ENCODE results near the gene ADGRG1. TPM values are rescaled to one million over a fixed set of nuclear protein-coding genes. Genes with fewer than 3 reads are reported as not detected.

The ADGRG1 gene
- total and polyA plus RNA-seq, 2 donors (not counting 1 experiment from before 2014, with no cell fraction given), result 1.6 to 1.8 TPM

DNA sequence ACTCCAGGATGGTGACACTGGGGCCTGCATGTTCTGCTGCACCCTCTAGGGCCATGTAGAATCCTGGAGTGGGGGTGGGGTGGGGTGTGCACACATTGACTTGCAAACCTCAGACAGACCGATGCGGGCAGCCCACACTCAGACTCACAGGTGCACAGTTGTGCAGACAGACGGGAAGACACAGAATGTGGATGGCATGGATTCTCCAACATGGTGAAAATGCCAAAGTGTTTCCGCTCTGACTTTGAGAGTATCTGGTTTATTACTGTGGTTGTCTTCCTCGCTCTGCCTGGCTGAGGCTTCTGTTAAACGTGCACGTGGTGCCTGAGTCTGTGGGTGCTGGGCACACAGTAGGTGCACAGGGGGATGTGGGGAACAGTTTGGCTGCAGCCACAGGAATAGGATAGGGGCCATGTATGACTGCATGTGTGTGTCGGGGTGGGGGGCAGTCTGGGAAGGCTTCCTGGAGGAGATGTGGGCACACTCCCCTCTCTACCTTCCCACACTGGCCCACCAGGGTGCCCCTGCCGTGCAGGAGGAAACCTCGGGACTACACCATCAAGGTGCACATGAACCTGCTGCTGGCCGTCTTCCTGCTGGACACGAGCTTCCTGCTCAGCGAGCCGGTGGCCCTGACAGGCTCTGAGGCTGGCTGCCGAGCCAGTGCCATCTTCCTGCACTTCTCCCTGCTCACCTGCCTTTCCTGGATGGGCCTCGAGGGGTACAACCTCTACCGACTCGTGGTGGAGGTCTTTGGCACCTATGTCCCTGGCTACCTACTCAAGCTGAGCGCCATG lies 30.6 kb downstream of the ADGRG1 start:
- DNase-seq (ENCODE audit: low read depth in 2 of 2), result no peak
- no peak overlapping the region for H3K4me3 ChIP-seq (replicated peaks in 1 of 4; ENCODE audit: control extremely low read depth in 1 of 4, insufficient read depth in 1 of 4, low read depth in 3 of 4, low read length in 4 of 4)
- no peak overlapping the region for H3K4me2 ChIP-seq (ENCODE audit: extremely low read depth, insufficient read depth, low read length)
- H3K9me3 ChIP-seq (ENCODE audit: control insufficient read depth, insufficient read depth, low read depth, low read length), result no peaks in the 10 kb centered on the region
- no peak overlapping the region for H2AFZ ChIP-seq (ENCODE audit: low read length)
- H3K36me3 ChIP-seq (ENCODE audit: control insufficient read depth, insufficient read depth, low read length), result no peaks in the 10 kb centered on the region
- H3K27ac ChIP-seq (ENCODE audit: insufficient read depth, low read length), result no peak overlapping the region
- no peak overlapping the region for H3K9ac ChIP-seq (ENCODE audit: insufficient read depth, low read length)
- no peaks in the 10 kb centered on the region for H3K4me1 ChIP-seq (ENCODE audit: control insufficient read depth, extremely low read depth, insufficient read depth, low read length)
- no peaks in the 10 kb centered on the region for H3K79me2 ChIP-seq (ENCODE audit: control insufficient read depth, insufficient read depth, low read length)
- TF ChIP-seq EZH2 (IDR thresholded peaks at IDR 0.05; ENCODE audit: low read length, missing control alignments), result no peak
- TF ChIP-seq CTCF (conservative IDR thresholded peaks at IDR 0.05 in 1 of 2, IDR thresholded peaks at IDR 0.05 in 1 of 2; ENCODE audit: low read depth in 1 of 2, low read length in 2 of 2), result no peak
- H3K27me3 ChIP-seq (ENCODE audit: control insufficient read depth, insufficient read depth, low read length), result no peaks in the 10 kb centered on the region
- no peaks in the 10 kb centered on the region for H4K20me1 ChIP-seq (ENCODE audit: control insufficient read depth, extremely low read depth, insufficient read depth, low read length)

- Histone ChIP-seq H3K9me3 (ENCODE audit: control insufficient read depth, insufficient read depth, low read depth, low read length) (no peaks in the 10 kb centered on the region), H2AFZ (ENCODE audit: low read length) (no peak overlapping the region), H3K79me2 (ENCODE audit: control insufficient read depth, insufficient read depth, low read length) (no peaks in the 10 kb centered on the region), H3K9ac (ENCODE audit: insufficient read depth, low read length) (no peak overlapping the region), H3K4me3 (replicated peaks in 1 of 4; ENCODE audit: control extremely low read depth in 1 of 4, insufficient read depth in 1 of 4, low read depth in 3 of 4, low read length in 4 of 4) (no peak overlapping the region), H3K27ac (ENCODE audit: insufficient read depth, low read length) (no peak overlapping the region), H4K20me1 (ENCODE audit: control insufficient read depth, extremely low read depth, insufficient read depth, low read length) (no peaks in the 10 kb centered on the region), H3K4me1 (ENCODE audit: control insufficient read depth, extremely low read depth, insufficient read depth, low read length) (no peaks in the 10 kb centered on the region), H3K27me3 (ENCODE audit: control insufficient read depth, insufficient read depth, low read length) (no peaks in the 10 kb centered on the region), H3K36me3 (ENCODE audit: control insufficient read depth, insufficient read depth, low read length) (no peaks in the 10 kb centered on the region), H3K4me2 (ENCODE audit: extremely low read depth, insufficient read depth, low read length) (no peak overlapping the region)
- no peak for DNase-seq (ENCODE audit: low read depth in 2 of 2)
- TF ChIP-seq EZH2 (IDR thresholded peaks at IDR 0.05; ENCODE audit: low read length, missing control alignments) (no peak), CTCF (conservative IDR thresholded peaks at IDR 0.05 in 1 of 2, IDR thresholded peaks at IDR 0.05 in 1 of 2; ENCODE audit: low read depth in 1 of 2, low read length in 2 of 2) (no peak)
Observed at GRCh38 chr16:57660715-57661463, 32.5 kb downstream of the ADGRG1 start.

DNA sequence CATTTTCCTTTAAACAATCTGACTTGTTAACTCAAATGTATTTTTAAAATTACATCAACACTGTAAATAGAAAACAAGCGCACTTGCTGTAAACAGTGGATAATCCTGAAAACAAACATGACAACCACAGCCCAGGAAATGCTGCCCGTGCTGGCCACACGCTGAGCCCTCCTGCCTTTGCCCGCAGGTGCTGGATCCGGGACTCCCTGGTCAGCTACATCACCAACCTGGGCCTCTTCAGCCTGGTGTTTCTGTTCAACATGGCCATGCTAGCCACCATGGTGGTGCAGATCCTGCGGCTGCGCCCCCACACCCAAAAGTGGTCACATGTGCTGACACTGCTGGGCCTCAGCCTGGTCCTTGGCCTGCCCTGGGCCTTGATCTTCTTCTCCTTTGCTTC lies 33.1 kb downstream of the ADGRG1 start:
- H3K27ac ChIP-seq (ENCODE audit: insufficient read depth, low read length), result no peak overlapping the region

More for the DNA sequence above, 33.1 kb downstream of the ADGRG1 start:
- H3K9me3 ChIP-seq (ENCODE audit: control insufficient read depth, insufficient read depth, low read depth, low read length), result no peaks in the 10 kb centered on the region
- no peaks in the 10 kb centered on the region for H3K4me1 ChIP-seq (ENCODE audit: control insufficient read depth, extremely low read depth, insufficient read depth, low read length)
- TF ChIP-seq CTCF (conservative IDR thresholded peaks at IDR 0.05 in 1 of 2, IDR thresholded peaks at IDR 0.05 in 1 of 2; ENCODE audit: low read depth in 1 of 2, low read length in 2 of 2) (no peak), EZH2 (IDR thresholded peaks at IDR 0.05; ENCODE audit: low read length, missing control alignments) (no peak)
- no peak overlapping the region for H2AFZ ChIP-seq (ENCODE audit: low read length)
- no peak for DNase-seq (ENCODE audit: low read depth in 2 of 2)
- no peaks in the 10 kb centered on the region for H3K36me3 ChIP-seq (ENCODE audit: control insufficient read depth, insufficient read depth, low read length)
- H3K4me3 ChIP-seq (replicated peaks in 1 of 4; ENCODE audit: control extremely low read depth in 1 of 4, insufficient read depth in 1 of 4, low read depth in 3 of 4, low read length in 4 of 4), result no peak overlapping the region
- H3K79me2 ChIP-seq (ENCODE audit: control insufficient read depth, insufficient read depth, low read length), result no peaks in the 10 kb centered on the region
- no peak overlapping the region for H3K4me2 ChIP-seq (ENCODE audit: extremely low read depth, insufficient read depth, low read length)
- no peak overlapping the region for H3K9ac ChIP-seq (ENCODE audit: insufficient read depth, low read length)
- H4K20me1 ChIP-seq (ENCODE audit: control insufficient read depth, extremely low read depth, insufficient read depth, low read length), result no peaks in the 10 kb centered on the region
- H3K27me3 ChIP-seq (ENCODE audit: control insufficient read depth, insufficient read depth, low read length), result no peaks in the 10 kb centered on the region
